GM18861 (cell line): Measurements from ENCODE around the gene ADD1.

Source experiments
- ATAC-seq: cut with Tn5 transposase; IDR thresholded peaks from one replicate; pipeline ENCODE4 v1.9.1; 2021; ENCODE audit not compliant: unreplicated experiment

Gene ADD1

GRCh38 chr4:2961811-2962441 lies 118.3 kb downstream of the ADD1 start:
- no peak for ATAC-seq

- ATAC-seq, result no peak
Observed at GRCh38 chr4:2962614-2963174, 119.0 kb downstream of the ADD1 start.

GRCh38 chr4:2963175-2963965 lies 119.7 kb downstream of the ADD1 start, which contains the start of the genes GRK4 and NOP14:
Gene GRK4, plus strand, starts transcription at chr4:2963571. Its CDS starts 500 bp downstream, at chr4:2964071.
Gene NOP14, minus strand, starts transcription at chr4:2963406. Its CDS starts 87 bp downstream, at chr4:2963319.
- ATAC-seq, result peak; percentile 90

- no peak for ATAC-seq
Observed at GRCh38 chr4:2963966-2964471, 120.4 kb downstream of the ADD1 start.

- no peak for ATAC-seq
Observed at GRCh38 chr4:2964706-2965258, 121.1 kb downstream of the ADD1 start.

- no peak for ATAC-seq
Observed at GRCh38 chr4:2965262-2965661, 121.6 kb downstream of the ADD1 start.

- ATAC-seq, result no peak
Observed at GRCh38 chr4:2968381-2968780, 124.7 kb downstream of the ADD1 start.

GRCh38 chr4:2971275-2971674 lies 127.6 kb downstream of the ADD1 start:
- ATAC-seq, result no peak

GRCh38 chr4:2977211-2978088 lies 133.8 kb downstream of the ADD1 start:
- no peak for ATAC-seq
